Suprapubic skin (tissue), 4 donors: ENCODE measurements around the gene MAPK11.

Experiments used
- CTCF ChIP-seq, 2 donors: fragments of 200-600 bp in 1 of 2; fragments of 450-650 bp in 1 of 2; sonication (generic) in 1 of 2; IDR thresholded peaks; one replicate each; pipeline ENCODE4 v1.5.1; 2016 to 2019; ENCODE audit warnings: antibody characterized with exemption in 2 of 2, mild to moderate bottlenecking in 1 of 2, moderate library complexity in 1 of 2
- EP300 ChIP-seq: sonication (generic); formaldehyde crosslinking; IDR thresholded peaks from one replicate; pipeline ENCODE4 v1.6.1; 2017; ENCODE audit warnings: antibody characterized with exemption
- POLR2A ChIP-seq, 2 donors: fragments of 450-650 bp; IDR thresholded peaks; one replicate each; pipeline ENCODE4 v1.6.1; 2017; ENCODE audit warnings: antibody characterized with exemption in 2 of 2, mild to moderate bottlenecking in 2 of 2, moderate library complexity in 2 of 2
- POLR2AphosphoS5 ChIP-seq, 3 donors: sonication (generic); formaldehyde crosslinking; IDR thresholded peaks; one replicate each; pipeline ENCODE4 v1.6.1; 2017; ENCODE audit warnings: antibody characterized with exemption in 3 of 3

GRCh38 chr22:50305923-50306566, 35.9 kb upstream of the MAPK11 start:
- TF ChIP-seq POLR2AphosphoS5 (IDR thresholded peaks at IDR 0.05) (peak in 2 of 3 donors; percentile 68 to 83), CTCF (IDR thresholded peaks at IDR 0.05) (no peak), POLR2A (IDR thresholded peaks at IDR 0.05) (no peak), EP300 (no peak)
